HL-60 (cell line): Measurements from ENCODE around the gene TBL1XR1.
"Not testable (repeated sequence)": the region's sequence is repeated elsewhere in the genome, so short reads cannot be mapped to it uniquely, and the experiment has no call there.

Source experiments
- DNase-seq, 2 experiments: peaks; one replicate each; pipeline ENCODE4 v3.0.0-alpha.2; 2010 to 2020; ENCODE audit warnings: low read depth in 1 of 2, low spot score in 1 of 2
- H3K27ac ChIP-seq: fragments of 250-450 bp; sonication (Bioruptor Pico); replicated peaks from 2 replicates; pipeline ENCODE4 v1.5.1; 2020; ENCODE audit warnings: mild to moderate bottlenecking, moderate library complexity
- H3K27me3 ChIP-seq: fragments of 250-450 bp; sonication (Bioruptor Pico); 2 replicates; pipeline ENCODE4 v1.5.1; 2021; ENCODE audit warnings: mild to moderate bottlenecking, moderate library complexity; ENCODE audit not compliant: insufficient read depth, poor library complexity, severe bottlenecking
- H3K4me3 ChIP-seq: replicated peaks from 2 replicates; pipeline ENCODE4 v1.5.1; 2011; ENCODE audit warnings: mild to moderate bottlenecking, control low read depth, low read length; ENCODE audit not compliant: insufficient read depth
- GABPA ChIP-seq: IDR thresholded peaks from 2 replicates; pipeline ENCODE4 v1.6.1; 2012; ENCODE audit warnings: low read depth
- POLR2AphosphoS5 ChIP-seq: IDR thresholded peaks from 2 replicates; pipeline ENCODE4 v1.6.1; 2012; ENCODE audit warnings: low read depth
- SPI1 ChIP-seq: IDR thresholded peaks from 2 replicates; pipeline ENCODE4 v1.6.1; 2012; ENCODE audit warnings: low read depth, mild to moderate bottlenecking, borderline replicate concordance
- TF ChIP-seq, protein P1 (sequence below): IDR thresholded peaks from 2 replicates; pipeline ENCODE4 v1.6.1; 2012; ENCODE audit warnings: low read depth; ENCODE audit not compliant: insufficient replicate concordance
- TF ChIP-seq, protein P2 (sequence below): IDR thresholded peaks from one replicate; pipeline ENCODE4 v1.5.1; 2011; ENCODE audit warnings: low read length, control low read depth, inconsistent platforms; ENCODE audit not compliant: insufficient read depth

TBL1XR1 gene

DNA sequence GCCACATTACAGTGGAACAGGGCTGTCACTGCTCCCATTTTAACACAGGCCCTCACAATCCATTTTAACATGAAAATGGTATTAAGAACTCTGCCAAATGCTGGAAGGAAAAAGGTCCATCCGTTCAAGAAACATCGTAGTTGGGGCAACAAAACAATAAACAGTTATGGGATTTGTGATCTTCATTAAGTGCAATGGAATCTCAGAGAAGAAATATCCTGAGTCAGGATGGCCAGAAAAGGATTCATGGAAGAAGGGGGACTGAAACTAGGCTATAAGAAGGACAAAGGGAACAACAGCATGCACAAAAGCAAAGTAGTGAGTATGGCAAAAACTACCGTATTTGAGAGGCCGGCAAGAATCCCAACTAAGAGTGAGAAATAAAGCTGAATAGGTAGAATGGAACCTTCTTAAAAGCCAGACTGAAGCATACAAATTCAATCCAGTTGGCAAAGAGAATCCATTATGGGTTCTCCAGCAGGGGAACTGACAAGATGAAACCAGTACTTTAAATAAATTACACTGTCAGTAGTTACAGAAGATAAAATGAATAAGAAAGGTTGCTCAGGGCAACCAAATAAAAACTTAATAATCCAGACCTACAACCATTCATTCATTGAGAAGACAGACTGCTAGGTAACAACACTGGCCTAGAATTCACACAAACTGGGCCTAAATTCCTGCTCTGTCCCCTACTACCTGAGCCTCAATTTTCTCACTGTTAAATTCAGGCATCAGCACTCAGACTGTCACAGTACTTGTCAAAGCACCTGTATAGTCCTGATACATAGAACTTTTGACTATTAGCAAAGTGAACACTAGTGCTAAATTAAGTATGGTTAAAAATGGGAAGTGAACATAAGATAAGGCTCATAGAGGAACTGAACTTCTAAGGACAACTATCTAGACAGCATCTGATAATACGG, 6.3 kb downstream of the TBL1XR1 start:
- H3K4me3 ChIP-seq = no peak overlapping the region
- peak overlapping the region; percentile 11; the same call in 1 of the 2 replicates for H3K27ac ChIP-seq
- DNase-seq = no peak
- TF ChIP-seq POLR2AphosphoS5 (no peak), GABPA (no peak), SPI1 (peak; percentile 96)
- TF ChIP-seq, protein P1, sequence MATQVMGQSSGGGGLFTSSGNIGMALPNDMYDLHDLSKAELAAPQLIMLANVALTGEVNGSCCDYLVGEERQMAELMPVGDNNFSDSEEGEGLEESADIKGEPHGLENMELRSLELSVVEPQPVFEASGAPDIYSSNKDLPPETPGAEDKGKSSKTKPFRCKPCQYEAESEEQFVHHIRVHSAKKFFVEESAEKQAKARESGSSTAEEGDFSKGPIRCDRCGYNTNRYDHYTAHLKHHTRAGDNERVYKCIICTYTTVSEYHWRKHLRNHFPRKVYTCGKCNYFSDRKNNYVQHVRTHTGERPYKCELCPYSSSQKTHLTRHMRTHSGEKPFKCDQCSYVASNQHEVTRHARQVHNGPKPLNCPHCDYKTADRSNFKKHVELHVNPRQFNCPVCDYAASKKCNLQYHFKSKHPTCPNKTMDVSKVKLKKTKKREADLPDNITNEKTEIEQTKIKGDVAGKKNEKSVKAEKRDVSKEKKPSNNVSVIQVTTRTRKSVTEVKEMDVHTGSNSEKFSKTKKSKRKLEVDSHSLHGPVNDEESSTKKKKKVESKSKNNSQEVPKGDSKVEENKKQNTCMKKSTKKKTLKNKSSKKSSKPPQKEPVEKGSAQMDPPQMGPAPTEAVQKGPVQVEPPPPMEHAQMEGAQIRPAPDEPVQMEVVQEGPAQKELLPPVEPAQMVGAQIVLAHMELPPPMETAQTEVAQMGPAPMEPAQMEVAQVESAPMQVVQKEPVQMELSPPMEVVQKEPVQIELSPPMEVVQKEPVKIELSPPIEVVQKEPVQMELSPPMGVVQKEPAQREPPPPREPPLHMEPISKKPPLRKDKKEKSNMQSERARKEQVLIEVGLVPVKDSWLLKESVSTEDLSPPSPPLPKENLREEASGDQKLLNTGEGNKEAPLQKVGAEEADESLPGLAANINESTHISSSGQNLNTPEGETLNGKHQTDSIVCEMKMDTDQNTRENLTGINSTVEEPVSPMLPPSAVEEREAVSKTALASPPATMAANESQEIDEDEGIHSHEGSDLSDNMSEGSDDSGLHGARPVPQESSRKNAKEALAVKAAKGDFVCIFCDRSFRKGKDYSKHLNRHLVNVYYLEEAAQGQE = no peak
- TF ChIP-seq, protein P2, sequence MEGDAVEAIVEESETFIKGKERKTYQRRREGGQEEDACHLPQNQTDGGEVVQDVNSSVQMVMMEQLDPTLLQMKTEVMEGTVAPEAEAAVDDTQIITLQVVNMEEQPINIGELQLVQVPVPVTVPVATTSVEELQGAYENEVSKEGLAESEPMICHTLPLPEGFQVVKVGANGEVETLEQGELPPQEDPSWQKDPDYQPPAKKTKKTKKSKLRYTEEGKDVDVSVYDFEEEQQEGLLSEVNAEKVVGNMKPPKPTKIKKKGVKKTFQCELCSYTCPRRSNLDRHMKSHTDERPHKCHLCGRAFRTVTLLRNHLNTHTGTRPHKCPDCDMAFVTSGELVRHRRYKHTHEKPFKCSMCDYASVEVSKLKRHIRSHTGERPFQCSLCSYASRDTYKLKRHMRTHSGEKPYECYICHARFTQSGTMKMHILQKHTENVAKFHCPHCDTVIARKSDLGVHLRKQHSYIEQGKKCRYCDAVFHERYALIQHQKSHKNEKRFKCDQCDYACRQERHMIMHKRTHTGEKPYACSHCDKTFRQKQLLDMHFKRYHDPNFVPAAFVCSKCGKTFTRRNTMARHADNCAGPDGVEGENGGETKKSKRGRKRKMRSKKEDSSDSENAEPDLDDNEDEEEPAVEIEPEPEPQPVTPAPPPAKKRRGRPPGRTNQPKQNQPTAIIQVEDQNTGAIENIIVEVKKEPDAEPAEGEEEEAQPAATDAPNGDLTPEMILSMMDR = no peak
- no peaks in the 10 kb centered on the region for H3K27me3 ChIP-seq

DNA sequence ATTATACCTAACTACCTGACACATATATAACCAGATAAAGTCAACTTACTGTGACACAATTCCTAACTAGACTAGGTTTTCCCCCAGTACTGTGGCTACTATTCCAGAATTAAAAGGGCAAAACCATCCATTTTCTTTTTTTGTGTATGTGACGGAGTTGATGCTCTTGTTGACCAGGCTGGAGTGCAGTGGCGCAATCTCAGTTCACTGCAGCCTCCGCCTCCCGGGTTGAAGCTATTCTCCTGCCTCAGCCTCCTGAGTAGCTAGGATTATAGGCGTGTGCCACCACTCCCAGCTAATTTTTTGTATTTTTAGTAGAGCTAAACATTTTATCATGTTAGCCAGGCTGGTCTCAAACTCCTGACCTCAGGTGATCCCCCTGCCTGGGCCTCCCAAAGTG, 7.1 kb downstream of the TBL1XR1 start:
- H3K27ac ChIP-seq, DNase-seq, H3K4me3 ChIP-seq, H3K27me3 ChIP-seq: not testable (repeated sequence)

DNA sequence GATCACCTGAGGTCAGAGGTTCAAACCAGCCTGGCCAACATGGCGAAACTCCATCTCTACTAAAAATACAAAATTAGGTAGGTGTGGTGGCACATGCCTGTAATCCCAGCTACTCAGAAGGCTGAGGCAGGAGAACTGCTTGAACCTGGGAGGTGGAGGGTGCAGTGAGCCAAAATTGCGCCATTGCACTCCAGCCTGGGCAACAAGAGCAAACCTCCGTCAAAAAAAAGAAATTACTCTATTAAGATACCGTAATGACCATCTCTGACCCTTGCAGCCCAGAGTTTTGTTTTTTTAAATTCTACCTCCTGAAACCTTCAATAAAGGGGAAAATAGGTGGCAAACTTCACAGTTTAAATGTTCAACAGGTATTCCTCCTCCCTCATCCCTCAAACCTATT, 9.0 kb downstream of the TBL1XR1 start:
- not testable (repeated sequence) for H3K27ac ChIP-seq, H3K27me3 ChIP-seq, DNase-seq, H3K4me3 ChIP-seq

DNA sequence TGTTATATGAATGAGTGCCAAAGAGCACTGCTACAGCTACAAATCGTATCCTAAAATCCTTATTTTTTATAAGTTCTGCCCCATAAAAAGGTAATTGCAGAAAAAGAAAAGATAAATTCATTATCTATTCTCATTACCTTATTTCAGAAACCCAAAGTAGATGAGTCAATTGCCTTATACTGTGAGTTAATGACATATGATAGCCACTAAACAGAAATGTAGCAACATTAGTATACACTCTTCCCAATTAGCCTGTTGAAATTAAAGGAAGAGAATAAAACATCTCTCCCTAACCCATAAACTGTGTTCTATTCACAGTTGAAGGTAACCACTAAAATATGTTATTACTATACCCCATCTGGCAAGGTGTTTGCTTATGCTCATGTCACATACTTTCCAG, 11.0 kb downstream of the TBL1XR1 start:
- DNase-seq = no peak
- Histone ChIP-seq H3K4me3 (no peak overlapping the region), H3K27me3 (no peaks in the 10 kb centered on the region), H3K27ac (no peak overlapping the region)
- TF ChIP-seq, protein P1 = no peak
- TF ChIP-seq, protein P2 = no peak
- no peak for TF ChIP-seq POLR2AphosphoS5
- TF ChIP-seq GABPA = no peak
- no peak for TF ChIP-seq SPI1

DNA sequence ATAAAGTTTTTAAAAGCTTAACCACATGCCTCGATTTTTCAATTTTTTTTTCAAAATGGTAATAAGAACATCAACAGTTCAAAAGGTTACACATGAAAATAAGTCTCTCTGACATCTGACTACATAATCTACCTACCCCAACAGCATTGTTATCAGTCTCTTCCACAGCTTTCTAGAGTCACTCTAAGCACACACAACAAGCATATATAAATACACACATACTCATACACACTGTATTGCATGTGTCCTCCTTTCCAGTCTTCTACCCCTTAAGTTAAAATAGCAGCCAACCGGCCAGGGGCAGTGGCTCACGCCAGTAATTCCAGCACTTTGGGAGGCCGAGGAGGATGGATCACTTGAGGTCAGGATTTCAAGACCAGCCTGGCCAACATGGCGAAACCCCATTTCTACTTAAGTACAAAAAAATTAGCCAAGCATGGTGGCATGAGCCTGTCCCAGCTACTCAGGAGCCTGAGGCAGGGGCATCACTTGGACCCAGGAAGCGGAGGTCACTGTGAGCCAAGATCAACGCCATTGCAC, 12.2 kb downstream of the TBL1XR1 start:
- Histone ChIP-seq H3K4me3 (no peak overlapping the region), H3K27me3 (no peaks in the 10 kb centered on the region), H3K27ac (no peak overlapping the region)
- DNase-seq = no peak
- TF ChIP-seq GABPA (no peak), SPI1 (no peak), POLR2AphosphoS5 (no peak)
- TF ChIP-seq, protein P2 = no peak
- TF ChIP-seq, protein P1 = no peak

DNA sequence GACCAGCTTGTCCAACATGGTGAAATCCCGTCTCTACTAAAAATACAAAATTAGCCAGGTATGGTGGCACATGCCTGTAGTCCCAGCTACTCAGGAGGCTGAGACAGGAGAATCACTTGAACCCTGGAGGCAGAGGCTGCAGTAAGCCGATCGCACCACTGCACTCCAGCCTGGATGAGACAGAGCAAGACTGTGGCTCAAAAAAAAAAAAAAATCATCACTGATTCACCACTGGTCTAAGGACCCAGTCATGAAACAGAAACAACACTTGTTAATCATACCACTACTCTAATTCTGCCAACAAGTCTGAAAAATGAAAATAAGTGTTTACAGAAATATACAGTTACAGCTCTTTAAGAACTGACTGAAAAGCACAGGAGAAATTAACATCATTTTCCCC, 12.7 kb downstream of the TBL1XR1 start:
- not testable (repeated sequence) for H3K4me3 ChIP-seq, DNase-seq, H3K27ac ChIP-seq, H3K27me3 ChIP-seq
